ENCODE data around the gene PTPRN2. TPM values are rescaled to one million over a fixed set of nuclear protein-coding genes. Genes with fewer than 3 reads are reported as not detected.

The PTPRN2 gene
- total and polyA plus RNA-seq, 2 of the 13 experiments (the other 11 are each of a cell fraction or from before 2014, with no cell fraction given) = 2.5 to 24.2 TPM

DNA sequence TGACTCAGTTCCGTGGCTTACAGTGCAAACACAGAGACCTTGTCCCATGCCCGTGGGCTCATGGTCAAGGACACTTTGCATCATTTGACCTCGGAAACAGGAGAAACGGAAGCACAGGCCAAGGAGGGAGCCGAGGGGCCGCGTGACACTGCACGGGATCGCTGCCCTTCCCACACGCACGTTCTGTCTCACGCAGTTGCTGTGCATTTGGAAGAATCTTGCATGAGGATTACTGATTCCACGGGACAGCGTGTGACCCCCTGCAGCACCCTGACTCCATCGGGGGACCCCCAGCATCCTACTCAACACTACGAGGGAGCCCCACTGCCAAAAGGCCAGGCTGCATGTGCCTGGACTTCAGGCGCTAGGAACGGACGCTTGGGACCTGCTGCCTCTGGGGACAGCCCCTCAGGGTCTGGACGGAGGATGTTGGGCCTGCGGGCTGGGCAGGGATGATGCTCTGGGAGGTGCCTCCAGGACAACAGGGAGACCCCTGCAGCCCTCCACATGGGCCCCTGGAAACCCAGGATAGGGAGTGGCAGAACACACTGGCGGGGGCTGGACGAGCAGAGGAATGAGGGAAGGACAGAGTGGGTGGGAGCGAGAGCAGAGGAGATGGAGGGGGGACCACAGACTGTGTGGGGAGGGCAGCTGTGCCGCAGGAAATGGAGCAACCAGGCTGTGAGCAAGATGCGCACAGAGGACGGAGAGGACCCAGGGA lies 1028.6 kb downstream of the PTPRN2 start (continued):
- no peak for TF ChIP-seq TCF7L2 (IDR thresholded peaks at IDR 0.05; ENCODE audit: low read depth, low read length)
- peak; percentile 27; the same call in 1 of the 2 replicates for TF ChIP-seq POGZ (CRISPR knock-in tag; IDR thresholded peaks at IDR 0.05)
- peak; percentile 68 for TF ChIP-seq FOXA3 (CRISPR knock-in tag; IDR thresholded peaks at IDR 0.05)
- TF ChIP-seq MAX (IDR thresholded peaks at IDR 0.05) = peak; percentile 88
- TF ChIP-seq ZNF784 (CRISPR knock-in tag; IDR thresholded peaks at IDR 0.05; ENCODE audit: borderline replicate concordance) = 0 out of 2 replicates have a peak, but pooled peaks have one; percentile 66
- TF ChIP-seq, protein P1, sequence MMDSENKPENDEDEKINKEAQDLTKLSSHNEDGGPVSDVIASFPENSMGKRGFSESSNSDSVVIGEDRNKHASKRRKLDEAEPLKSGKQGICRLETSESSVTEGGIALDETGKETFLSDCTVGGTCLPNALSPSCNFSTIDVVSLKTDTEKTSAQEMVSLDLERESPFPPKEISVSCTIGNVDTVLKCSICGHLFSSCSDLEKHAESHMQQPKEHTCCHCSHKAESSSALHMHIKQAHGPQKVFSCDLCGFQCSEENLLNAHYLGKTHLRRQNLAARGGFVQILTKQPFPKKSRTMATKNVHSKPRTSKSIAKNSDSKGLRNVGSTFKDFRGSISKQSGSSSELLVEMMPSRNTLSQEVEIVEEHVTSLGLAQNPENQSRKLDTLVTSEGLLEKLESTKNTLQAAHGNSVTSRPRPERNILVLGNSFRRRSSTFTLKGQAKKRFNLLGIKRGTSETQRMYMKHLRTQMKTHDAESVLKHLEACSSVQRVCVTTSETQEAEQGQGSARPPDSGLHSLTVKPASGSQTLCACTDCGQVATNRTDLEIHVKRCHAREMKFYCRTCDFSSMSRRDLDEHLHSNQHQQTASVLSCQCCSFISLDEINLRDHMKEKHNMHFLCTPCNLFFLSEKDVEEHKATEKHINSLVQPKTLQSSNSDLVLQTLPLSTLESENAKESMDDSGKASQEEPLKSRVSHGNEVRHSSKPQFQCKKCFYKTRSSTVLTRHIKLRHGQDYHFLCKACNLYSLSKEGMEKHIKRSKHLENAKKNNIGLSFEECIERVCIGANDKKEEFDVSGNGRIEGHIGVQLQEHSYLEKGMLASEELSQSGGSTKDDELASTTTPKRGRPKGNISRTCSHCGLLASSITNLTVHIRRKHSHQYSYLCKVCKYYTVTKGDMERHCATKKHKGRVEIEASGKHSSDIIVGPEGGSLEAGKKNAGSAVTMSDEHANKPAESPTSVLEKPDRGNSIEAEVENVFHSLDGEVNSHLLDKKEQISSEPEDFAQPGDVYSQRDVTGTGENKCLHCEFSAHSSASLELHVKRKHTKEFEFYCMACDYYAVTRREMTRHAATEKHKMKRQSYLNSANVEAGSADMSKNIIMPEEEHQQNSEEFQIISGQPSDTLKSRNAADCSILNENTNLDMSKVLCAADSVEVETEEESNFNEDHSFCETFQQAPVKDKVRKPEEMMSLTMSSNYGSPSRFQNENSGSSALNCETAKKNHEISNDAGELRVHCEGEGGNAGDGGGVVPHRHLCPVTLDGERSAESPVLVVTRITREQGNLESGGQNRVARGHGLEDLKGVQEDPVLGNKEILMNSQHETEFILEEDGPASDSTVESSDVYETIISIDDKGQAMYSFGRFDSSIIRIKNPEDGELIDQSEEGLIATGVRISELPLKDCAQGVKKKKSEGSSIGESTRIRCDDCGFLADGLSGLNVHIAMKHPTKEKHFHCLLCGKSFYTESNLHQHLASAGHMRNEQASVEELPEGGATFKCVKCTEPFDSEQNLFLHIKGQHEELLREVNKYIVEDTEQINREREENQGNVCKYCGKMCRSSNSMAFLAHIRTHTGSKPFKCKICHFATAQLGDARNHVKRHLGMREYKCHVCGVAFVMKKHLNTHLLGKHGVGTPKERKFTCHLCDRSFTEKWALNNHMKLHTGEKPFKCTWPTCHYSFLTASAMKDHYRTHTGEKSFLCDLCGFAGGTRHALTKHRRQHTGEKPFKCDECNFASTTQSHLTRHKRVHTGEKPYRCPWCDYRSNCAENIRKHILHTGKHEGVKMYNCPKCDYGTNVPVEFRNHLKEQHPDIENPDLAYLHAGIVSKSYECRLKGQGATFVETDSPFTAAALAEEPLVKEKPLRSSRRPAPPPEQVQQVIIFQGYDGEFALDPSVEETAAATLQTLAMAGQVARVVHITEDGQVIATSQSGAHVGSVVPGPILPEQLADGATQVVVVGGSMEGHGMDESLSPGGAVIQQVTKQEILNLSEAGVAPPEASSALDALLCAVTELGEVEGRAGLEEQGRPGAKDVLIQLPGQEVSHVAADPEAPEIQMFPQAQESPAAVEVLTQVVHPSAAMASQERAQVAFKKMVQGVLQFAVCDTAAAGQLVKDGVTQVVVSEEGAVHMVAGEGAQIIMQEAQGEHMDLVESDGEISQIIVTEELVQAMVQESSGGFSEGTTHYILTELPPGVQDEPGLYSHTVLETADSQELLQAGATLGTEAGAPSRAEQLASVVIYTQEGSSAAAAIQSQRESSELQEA (CRISPR knock-in tag; IDR thresholded peaks at IDR 0.05; ENCODE audit: not compliant biosample characterization) = peak; percentile 21
- TF ChIP-seq ZNF451 (CRISPR knock-in tag; IDR thresholded peaks at IDR 0.05) = 0 out of 2 replicates have a peak, but pooled peaks have one; percentile 1
- TF ChIP-seq, protein P2, sequence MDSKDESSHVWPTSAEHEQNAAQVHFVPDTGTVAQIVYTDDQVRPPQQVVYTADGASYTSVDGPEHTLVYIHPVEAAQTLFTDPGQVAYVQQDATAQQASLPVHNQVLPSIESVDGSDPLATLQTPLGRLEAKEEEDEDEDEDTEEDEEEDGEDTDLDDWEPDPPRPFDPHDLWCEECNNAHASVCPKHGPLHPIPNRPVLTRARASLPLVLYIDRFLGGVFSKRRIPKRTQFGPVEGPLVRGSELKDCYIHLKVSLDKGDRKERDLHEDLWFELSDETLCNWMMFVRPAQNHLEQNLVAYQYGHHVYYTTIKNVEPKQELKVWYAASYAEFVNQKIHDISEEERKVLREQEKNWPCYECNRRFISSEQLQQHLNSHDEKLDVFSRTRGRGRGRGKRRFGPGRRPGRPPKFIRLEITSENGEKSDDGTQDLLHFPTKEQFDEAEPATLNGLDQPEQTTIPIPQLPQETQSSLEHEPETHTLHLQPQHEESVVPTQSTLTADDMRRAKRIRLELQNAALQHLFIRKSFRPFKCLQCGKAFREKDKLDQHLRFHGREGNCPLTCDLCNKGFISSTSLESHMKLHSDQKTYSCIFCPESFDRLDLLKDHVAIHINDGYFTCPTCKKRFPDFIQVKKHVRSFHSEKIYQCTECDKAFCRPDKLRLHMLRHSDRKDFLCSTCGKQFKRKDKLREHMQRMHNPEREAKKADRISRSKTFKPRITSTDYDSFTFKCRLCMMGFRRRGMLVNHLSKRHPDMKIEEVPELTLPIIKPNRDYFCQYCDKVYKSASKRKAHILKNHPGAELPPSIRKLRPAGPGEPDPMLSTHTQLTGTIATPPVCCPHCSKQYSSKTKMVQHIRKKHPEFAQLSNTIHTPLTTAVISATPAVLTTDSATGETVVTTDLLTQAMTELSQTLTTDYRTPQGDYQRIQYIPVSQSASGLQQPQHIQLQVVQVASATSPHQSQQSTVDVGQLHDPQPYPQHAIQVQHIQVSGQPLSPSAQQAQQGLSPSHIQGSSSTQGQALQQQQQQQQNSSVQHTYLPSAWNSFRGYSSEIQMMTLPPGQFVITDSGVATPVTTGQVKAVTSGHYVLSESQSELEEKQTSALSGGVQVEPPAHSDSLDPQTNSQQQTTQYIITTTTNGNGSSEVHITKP (CRISPR knock-in tag; IDR thresholded peaks at IDR 0.05; ENCODE audit: low read depth) = 0 out of 2 replicates have a peak, but pooled peaks have one; percentile 25
- TF ChIP-seq, protein P3, sequence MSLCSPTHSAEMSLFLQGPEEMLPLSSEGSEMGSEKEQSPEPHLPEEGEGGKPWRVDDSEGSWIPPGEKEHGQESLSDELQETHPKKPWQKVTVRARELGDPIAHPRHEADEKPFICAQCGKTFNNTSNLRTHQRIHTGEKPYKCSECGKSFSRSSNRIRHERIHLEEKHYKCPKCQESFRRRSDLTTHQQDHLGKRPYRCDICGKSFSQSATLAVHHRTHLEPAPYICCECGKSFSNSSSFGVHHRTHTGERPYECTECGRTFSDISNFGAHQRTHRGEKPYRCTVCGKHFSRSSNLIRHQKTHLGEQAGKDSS (CRISPR knock-in tag; IDR thresholded peaks at IDR 0.05; ENCODE audit: borderline replicate concordance, low read depth) = no peak
- TF ChIP-seq ZNF546 (CRISPR knock-in tag; conservative IDR thresholded peaks at IDR 0.05) = peak; percentile 59; the same call in 1 of the 2 replicates
- TF ChIP-seq ZNF572 (CRISPR knock-in tag; IDR thresholded peaks at IDR 0.05) = peak; percentile 42; the same call in 1 of the 2 replicates
- no peak for TF ChIP-seq ZBTB26 (CRISPR knock-in tag; IDR thresholded peaks at IDR 0.05; ENCODE audit: borderline replicate concordance)
